GM19351 (cell line): ENCODE results near the gene MYO19.
"Not testable (repeated sequence)": the region's sequence is repeated elsewhere in the genome, so short reads cannot be mapped to it uniquely, and the experiment has no call there.

ENCODE experiments used
- ATAC-seq: cut with Tn5 transposase; IDR thresholded peaks from one replicate; pipeline ENCODE4 v1.9.1; 2021; ENCODE audit warnings: mild to moderate bottlenecking, moderate library complexity; ENCODE audit not compliant: unreplicated experiment

MYO19 gene

DNA sequence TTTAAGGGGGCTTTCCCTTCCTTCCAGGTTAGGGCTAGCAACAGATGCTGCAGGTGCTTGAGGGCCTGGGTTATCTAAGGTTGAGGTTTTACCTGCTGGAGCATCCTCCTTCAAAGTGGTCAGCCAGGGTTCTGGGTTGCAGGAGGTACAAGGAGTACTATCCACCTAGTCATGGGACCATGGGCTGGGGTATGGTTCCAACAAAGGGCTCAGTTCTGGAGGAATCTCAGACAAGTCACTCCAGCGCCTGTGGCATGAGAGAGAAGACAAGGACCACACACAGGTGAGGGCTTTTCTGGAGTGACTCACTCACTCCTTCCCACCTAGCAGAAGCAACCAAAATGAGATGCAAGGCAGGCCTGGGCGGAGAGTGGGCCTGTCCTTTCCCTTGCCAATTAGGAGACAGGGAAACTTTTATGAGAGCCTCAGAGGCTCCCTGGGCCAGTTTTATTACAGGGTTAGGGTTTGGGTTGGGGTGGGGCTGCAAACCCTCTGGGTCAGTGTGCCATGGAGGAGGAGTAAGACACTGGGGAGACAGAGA, 2.2 kb downstream of the MYO19 start:
- ATAC-seq: no peak

DNA sequence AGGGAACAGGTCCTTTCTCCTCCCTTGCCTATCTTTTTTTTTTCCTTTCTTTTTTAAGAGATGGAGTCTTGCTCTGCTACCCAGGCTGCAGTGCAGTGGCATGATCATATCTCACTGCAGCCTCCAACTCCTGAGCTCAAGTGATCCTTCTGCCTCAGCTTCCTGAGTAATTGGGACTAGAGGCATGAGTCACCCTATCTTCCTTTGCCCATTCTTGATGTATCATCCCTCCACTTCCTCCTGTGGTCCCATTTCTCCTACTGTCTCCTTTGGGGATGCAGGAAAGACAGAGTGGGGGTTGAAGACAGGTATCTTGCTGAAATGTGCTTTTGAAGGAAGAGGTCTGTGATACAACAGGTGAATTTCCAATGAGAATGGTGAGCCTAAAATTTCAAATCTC, 5.5 kb downstream of the MYO19 start:
- ATAC-seq: no peak

DNA sequence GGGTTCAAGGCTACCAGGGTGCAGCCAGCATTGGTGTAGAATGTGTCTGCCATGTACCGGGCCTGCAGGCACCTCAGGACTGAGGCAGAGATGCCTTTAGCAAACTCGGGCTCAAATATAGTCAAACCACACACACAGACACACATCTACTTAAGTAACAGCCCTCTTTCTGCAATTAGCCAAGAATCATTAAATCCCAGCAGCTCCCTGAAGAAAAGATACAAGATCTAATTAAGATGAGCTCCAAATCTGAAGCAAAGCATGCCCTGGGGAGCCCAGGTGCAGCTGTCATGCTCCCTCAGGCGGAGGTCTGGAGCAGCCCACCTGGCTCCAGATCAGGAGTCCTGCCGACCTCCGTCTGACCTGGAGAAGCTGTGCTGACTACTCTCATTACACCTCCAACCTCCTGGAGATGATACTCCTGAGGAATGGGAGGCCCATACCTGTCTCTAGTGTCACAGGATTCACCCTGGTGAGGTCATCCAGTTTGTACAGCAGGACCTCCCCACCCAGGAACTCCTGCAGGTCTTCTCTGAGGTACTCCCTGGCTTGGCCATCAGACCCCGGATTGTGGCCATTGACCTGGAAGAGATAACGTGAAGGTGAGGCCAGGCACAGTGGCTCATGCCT, 6.9 kb downstream of the MYO19 start:
- no peak for ATAC-seq

DNA sequence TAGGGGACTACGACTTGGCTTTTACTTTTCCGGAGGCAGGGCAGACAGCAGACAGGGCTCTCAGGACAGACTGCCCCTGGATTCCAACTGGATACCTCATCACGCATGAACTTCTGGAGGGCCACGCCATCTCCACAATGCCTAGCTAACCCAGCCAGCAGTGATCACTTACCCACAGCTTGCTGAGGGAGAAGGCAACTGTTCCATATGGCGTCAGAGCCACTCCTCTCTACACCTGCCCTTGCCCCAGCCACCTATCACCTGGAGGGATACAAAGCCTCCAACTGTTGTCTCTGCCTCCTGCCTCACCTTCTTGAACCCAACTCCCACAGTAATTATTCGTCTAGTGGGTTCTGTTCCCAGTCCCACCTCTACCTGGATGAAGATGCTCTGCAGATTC, 8.8 kb downstream of the MYO19 start:
- ATAC-seq: no peak

DNA sequence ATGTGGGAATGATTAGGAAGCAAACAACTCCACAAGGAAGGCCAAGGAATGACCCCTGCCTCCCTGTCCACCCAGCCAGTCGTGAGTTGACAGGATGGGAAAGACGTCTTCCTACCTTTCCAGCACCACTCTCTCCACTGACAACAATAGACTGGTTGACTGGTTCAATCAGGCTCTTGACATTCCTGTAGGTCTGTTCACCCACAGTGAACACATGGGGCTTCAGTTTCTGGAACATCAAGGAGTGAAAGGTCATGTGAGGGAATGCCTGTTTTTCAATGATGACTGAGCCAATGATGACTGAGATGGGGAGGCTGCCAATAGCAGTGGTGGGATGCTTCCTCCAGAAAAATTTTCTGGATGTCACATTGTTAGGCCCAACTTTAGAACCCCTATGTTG, 9.6 kb downstream of the MYO19 start:
- ATAC-seq: no peak

DNA sequence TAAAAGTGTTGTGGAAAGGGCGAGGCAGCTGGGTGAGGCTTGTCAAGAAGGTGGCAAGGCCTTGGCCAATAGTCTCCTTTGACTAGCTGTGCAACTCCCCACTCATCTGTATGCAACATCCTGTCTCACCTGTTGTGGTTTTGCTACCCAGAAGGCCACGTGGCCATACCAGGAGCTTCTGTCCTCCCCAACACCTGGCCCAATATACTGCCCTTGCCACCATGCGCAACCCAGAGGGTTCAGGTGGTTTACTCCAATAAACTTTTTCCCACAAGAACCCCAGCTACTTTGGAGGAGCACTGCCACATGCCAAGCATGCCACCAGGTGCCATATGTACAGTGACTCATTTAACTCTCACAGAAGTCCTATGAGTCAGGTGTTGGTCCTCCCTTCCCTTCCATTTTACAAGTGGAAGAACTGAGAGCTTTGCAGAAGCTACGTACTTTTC, 10.2 kb downstream of the MYO19 start:
- no peak for ATAC-seq

DNA sequence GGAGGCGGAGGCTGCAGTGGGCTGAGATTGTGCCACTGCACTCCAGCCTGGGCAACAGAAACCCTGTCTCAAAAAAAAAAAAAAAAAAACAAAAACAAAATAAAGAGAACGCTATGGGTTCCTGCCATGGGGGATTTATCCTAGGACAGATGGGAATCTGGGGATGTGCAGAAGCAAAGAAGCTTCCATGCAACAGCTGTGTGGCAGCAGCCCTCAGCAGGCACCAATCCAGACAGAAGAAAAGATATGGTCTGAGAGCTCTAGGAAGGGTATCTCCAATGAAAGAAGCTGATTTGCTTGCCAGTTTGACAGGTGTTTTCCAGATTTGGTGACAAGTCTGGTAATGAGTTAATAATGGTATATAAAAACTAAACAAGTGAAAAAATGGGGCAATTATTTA, 11.6 kb downstream of the MYO19 start:
- ATAC-seq: no peak

DNA sequence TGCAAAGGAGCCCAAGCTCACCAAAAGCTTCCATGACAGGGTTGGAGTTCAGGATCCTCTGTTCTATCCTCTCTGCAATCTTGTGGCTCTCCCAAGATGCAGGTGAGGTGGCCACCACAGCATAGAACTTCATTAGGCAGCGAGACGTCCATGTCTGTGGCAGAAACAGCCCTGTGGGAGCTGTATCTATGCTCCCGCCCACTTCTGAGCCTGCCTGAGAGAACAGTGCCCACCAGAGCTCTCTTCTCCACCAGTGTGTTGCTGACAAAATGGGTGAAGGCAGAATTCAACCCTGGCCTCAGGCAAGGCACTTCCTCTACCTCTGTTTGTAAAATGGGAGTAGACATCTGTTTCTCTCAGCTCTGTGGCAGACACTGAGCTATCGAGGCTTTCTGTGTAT, 18.8 kb downstream of the MYO19 start:
- no peak for ATAC-seq

DNA sequence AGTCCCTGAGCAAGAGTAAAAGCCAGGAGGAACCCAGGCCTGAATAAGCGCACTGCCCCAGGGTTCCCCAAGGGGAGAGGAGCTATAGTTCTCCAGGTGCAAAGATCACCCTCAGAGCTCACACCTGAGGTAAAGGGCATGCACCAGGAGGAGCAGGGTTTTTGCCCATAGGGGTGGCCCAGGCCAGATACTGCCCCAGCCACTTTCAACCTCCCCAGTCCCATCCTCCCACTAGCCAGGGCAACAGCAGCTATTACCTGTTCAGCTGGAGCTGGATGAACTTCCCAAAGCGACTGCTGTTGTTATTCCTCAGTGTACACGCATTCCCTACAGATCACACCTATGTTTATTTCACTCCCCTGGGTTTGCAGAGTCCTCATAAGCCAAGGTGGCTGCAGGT, 19.8 kb downstream of the MYO19 start:
- ATAC-seq: no peak

DNA sequence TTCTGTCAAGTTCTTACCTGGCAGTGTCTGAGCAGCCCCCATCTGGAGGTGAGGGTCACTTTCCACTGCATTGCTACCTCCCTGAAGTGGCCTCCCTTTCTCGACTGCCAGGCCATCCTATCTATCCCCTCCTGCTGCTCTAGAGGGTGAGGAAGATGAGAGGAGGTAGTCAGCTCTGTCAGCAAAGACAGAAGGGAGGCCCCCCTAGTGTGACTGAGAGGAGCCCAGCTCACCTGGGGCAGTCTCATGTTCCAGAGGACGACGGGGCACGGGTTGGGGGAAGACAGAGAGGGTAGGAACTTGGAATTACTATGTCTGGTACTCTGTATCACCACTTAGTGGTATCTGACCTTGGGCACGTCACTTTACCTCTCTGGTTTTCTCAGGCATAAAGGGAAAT, 22.0 kb downstream of the MYO19 start:
- no peak for ATAC-seq

DNA sequence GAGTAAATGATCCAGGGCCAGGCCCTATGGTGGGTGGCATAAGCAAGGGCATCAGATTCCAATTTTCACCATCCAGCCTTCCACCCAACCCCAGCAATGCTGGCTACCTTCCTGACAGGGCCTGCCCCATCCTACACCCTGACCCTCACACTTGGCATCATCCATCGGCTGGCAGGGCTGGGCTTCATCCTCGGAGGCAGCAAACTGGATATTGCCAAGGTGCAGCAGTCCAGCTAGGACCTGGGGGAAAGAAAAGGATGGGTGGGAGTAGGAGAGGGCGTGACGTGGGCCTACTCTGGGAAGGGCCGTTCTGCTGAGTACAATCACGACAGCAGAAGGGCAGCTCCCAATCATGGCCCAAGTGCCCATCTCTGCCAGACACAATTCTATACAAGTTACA, 23.5 kb downstream of the MYO19 start:
- no peak for ATAC-seq

DNA sequence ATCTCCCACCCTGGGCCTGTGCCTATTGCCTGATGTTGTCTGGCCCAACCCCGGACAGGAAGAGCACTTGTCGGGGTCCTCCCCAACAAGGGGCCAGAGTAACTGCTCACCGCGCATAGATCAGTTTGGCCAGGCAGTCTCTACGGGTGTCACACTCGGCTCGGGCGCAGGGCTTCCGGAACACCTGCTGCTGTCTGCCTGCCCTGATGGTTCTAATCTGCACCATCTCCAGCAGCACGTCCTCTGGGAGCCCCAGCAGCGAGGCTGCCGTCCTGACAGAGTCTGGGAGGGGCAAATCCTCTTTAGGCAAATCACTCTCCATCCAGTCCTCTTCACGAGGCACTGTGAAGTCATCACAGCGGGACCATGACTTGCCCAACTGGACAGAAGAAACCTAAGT, 24.0 kb downstream of the MYO19 start:
- ATAC-seq: no peak

DNA sequence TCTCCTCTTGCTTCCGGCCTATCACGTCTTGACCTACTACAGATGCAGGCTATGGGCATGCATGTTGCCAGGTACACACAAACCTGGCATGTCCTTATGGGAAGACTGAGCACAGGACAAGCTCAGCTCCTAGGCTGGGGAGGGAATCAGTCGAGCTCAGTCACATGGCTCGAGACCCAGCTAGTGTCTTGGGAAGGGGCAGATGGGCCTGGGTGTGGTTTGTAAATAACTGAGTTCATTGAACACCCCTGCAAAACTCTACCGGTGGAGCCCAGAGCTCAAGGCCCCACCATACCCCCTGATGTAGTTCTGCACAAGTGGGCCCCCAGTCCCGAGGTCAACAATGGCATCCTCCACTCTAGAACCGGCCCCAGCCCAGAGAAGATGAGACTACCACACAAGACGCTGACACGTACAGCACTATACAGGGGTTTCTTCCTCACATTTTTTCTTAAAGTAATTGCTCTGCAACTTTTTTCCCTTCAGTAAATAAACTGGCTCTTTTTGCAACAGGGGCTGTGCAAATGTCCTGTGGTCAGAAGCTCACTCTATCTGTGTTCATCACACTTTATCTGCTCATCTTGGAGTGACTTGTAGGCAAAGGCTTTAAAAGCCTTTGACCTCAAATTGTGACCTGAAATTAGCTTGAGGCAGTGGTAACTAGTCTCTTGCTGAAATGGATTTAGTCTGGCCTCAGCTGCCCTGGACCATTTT, 25.2 kb downstream of the MYO19 start:
- ATAC-seq: no peak

DNA sequence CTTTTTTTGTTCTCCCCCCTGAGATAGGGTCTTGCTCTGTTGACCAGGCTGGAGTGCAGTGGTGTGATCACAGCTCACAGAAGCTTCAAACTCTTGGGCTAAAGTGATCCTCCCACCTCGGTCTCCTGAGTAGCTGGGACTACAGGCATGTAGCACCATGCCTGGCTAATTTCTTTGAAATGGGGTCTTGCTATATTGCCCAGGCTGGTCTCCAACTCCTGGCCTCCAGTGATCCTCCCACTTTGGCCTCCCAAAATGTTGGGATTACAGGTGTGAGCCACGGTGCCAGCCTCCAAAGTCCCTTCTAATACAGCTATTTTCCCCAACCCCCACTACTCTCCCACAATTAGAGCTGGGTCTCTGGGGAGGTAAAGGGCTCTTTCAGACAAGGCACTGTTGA, 26.2 kb downstream of the MYO19 start:
- not testable (repeated sequence) for ATAC-seq

DNA sequence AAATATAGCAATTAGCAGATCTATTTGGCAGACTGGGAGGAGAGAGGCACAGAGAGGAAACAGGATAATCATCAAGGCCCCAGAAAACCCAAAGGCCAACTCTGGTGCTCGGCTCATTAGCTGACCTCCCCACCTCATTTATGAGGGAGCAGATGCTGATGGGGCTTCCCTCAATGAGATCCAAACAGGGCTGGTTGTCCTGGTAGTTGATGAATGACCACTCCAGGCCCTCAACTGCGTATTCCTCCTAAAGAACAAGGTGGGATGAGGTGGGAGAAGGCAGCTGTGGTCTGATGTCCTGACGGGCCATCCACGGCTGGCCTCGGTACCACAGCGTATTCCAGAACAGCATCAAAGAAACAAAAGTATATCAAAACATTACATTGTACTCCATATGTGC, 27.4 kb downstream of the MYO19 start:
- ATAC-seq: no peak

DNA sequence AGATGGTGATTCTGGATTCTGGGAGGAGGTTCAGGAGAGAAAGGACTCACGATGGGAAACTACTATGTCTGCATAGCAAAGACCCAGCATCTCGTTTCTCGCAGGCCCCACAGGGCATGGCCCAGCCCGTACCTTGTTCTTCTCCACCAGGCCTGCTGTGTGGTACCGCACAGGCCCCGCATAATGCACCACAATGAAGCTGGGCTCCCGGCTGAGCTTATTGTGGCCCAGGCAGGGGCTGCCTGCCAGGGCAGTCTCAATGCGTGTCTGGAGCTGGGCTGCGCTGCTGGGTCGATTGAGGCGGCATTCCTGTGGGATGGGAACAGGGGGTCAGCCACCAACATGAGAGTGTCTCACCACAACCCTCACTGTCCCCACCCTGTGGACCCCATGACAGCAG, 27.8 kb downstream of the MYO19 start:
- no peak for ATAC-seq

DNA sequence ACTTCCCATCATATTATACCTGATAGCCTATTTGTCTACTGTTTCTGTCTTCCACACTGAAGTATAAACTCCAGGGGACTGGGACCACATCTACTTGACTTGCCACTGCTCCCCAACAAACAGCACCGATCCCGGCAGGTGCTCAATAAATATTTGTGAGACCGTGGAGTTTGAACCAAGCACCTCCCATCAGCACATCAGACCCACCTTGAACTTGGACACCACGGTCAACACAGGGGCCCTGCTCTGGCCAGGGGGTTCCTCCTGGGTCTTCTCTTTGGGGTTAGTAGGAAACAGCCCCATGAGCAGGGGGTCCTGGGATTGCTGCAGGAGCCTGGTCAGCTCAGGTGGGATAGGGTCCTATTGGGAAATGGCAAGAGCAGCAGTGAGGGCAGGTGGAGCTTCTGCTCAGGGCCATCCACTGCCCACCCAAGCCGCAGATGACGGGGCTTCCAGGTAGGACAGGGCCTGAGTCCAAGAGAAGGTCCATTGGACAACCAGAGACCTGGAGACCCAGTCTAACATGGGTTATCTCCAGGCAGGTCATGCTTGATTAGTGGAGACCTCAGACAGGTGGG, 28.3 kb downstream of the MYO19 start:
- ATAC-seq: no peak

DNA sequence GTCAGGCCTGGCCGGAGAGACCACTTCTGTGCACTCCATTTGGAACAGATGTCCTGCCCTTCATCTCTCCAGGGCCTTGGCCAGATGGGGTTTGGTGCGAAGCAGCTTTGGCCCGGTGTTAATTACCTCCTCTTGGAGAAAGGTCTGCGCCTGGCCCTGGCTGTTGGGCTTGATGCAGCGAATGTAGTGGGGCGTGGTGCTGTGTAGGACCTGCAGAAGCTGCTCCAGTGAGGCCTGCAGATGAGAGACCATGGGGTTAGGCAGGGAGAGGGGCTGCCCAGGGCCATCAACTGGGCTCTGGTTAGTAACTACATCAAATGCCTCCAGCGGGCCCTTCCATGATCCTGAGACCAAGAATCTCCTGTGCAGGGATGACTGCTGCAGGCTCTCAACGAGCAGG, 29.5 kb downstream of the MYO19 start:
- ATAC-seq: no peak

DNA sequence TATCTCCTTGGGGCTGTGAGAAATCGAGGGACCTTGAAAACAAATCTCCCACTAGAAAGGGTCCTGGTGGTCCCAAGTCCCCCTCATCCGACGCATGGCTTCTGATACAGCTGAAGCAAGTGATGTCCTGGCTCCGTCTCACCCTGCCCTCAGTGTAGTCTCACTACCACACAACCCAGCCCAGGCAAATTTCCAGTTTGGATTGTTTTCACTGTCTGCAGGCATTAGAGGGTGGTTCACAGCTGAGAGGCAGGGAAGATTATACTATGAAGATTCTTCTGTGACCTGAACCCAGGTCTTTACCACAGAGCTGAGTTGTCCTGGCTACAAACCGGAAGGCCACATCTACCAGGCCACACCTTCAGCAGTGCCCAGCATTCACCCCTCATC, 30.5 kb downstream of the MYO19 start:
- ATAC-seq: no peak

DNA sequence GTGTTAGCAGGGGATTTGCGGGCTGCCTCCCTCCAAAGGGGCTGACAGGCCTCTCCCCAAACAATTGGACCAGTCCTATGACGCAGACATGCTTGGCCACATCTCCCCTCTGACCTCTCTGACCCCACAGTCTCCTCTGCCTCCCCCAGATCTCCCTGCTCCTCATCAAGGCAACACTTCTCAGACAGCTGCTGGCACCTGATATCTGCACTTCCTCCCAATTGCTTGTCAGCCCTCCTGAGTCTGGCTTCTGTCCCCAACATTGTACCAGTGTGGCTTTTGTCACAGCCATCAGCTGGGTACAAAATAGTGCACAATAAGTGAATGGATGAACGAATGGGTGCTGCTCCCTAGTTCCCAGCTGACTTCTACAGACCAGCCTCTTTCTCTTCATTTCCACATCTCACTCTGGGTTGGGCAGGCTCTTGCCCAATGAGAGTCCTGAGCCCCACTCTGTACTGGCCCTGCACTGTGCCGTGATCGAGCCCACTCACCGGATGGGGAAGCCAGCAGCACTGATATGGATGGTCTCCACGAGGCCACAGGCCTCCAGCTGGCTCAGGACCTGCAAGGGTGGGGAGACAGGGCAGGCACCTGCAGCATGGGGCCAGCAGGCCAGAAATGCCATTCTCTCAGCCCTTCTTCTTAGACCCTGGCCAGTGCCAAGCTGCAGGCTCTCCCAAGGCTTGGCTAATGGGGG, 31.1 kb downstream of the MYO19 start:
- no peak for ATAC-seq

DNA sequence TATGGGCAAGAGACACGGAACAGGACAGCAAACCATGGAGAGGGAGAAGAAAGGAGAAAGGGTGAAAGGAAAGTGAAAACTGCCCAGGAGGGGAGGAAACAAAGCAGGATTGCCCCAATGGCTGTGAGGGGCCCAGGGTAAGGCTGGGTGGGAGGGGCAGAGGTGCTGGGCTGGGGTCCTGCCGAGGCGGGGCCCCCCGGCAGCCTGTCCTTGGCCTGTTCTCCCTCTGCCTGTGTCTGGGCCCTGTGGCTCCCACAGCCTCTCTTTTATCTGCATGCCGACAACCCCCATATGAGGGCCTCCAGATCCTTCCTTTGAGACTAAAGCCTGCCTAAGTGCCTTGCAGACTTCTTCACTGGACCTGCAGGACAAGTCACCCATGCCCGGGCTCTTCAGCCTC, 32.7 kb downstream of the MYO19 start:
- no peak for ATAC-seq

DNA sequence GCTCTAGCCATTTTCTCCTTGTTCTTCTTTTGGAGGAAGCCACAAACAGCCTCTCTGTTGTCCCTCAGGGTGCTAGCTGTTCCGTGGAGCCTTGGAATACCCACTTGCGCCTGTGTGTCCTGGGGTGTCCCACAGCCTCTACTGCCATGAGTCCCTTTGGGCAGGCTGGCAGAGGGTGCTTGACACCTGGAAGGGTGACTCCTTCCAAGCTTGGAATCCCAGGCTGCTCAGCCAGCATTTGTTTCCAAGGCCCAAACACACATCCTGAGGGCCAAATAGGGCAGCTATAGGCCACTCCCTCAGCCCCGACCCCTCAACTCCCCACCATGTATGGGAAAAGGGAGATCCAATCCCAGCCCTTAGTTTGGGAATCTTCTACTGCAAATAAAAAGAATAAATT, 33.3 kb downstream of the MYO19 start:
- no peak for ATAC-seq
